Bronchial epithelial cell (primary cell): ENCODE data around the gene SLC34A1. TPM values are rescaled to one million over a fixed set of nuclear protein-coding genes. Genes with fewer than 3 reads are reported as not detected.
"Not testable (repeated sequence)": the region's sequence is repeated elsewhere in the genome, so short reads cannot be mapped to it uniquely, and the experiment has no call there.

Experiments used
- DNase-seq: peaks from one replicate; pipeline ENCODE4 v3.0.0-alpha.2; 2010; ENCODE audit warnings: low read depth
- FAIRE-seq: peaks from 2 replicates; lab custom pipeline; 2011; peaks lifted over from hg19 to GRCh38; lab: Jason Lieb, UNC
- H3K27me3 ChIP-seq: 2 replicates; pipeline ENCODE4 v1.5.1; 2011; ENCODE audit warnings: low read length; ENCODE audit not compliant: control insufficient read depth, insufficient read depth
- H3K36me3 ChIP-seq: 2 replicates; pipeline ENCODE4 v1.5.1; 2011; ENCODE audit warnings: low read length; ENCODE audit not compliant: control insufficient read depth, insufficient read depth
- H3K4me3 ChIP-seq: 2 replicates; pipeline ENCODE4 v1.5.1; 2011; ENCODE audit warnings: mild to moderate bottlenecking, low read depth, low read length, control low read depth
- CTCF ChIP-seq: IDR thresholded peaks from 2 replicates; pipeline ENCODE4 v1.5.1; 2011; ENCODE audit warnings: mild to moderate bottlenecking, moderate library complexity, low read length, control low read depth, inconsistent platforms; ENCODE audit not compliant: insufficient read depth, severe bottlenecking
- total RNA-seq: library from RNA; depleted of rRNA; stranded (reverse); fragments of >200 nt; gene quantifications from 2 replicates; pipeline ENCODE4 v1.2.1, GENCODE V29; 2014

Gene SLC34A1
- total RNA-seq, 1 donor from 2014 or later, result not detected

- Histone ChIP-seq H3K4me3 (no peak overlapping the region), H3K27me3 (no peaks in the 10 kb centered on the region), H3K36me3 (peaks cover 37% of the 10 kb centered on the region)
- FAIRE-seq, result no peak
- DNase-seq, result no peak
- no peak for TF ChIP-seq CTCF
Observed at GRCh38 chr5:177338251-177339106, 45.8 kb upstream of the SLC34A1 start.

- H3K27me3 ChIP-seq, result no peaks in the 10 kb centered on the region
- H3K4me3 ChIP-seq, result no peak overlapping the region
- FAIRE-seq, result no peak
- DNase-seq, result no peak
- no peak for TF ChIP-seq CTCF
- peaks cover 31% of the 10 kb centered on the region for H3K36me3 ChIP-seq
Observed at GRCh38 chr5:177339107-177339638, 45.1 kb upstream of the SLC34A1 start.

GRCh38 chr5:177343000-177343399 lies 41.2 kb upstream of the SLC34A1 start:
- H3K4me3 ChIP-seq, result not testable (repeated sequence)

GRCh38 chr5:177343777-177344176 lies 40.5 kb upstream of the SLC34A1 start:
- no peak for TF ChIP-seq CTCF
- Histone ChIP-seq H3K36me3 (peaks cover 13% of the 10 kb centered on the region), H3K27me3 (no peaks in the 10 kb centered on the region), H3K4me3 (no peak overlapping the region)
- no peak for FAIRE-seq
- no peak for DNase-seq

More at GRCh38 chr5:177343000-177343399, 41.2 kb upstream of the SLC34A1 start:
- not testable (repeated sequence) for H3K27me3 ChIP-seq, DNase-seq, FAIRE-seq
- peaks cover 15% of the 10 kb centered on the region for H3K36me3 ChIP-seq

- FAIRE-seq, result no peak
- no peak for TF ChIP-seq CTCF
- no peak for DNase-seq
- Histone ChIP-seq H3K4me3 (no peak overlapping the region), H3K27me3 (no peaks in the 10 kb centered on the region), H3K36me3 (peaks cover 10% of the 10 kb centered on the region)
Observed at GRCh38 chr5:177344891-177345290, 39.3 kb upstream of the SLC34A1 start.

GRCh38 chr5:177346820-177347219 lies 37.4 kb upstream of the SLC34A1 start:
- FAIRE-seq (no peak), DNase-seq (no peak)
- no peak for TF ChIP-seq CTCF
- Histone ChIP-seq H3K27me3 (no peaks in the 10 kb centered on the region), H3K36me3 (peaks cover 10% of the 10 kb centered on the region), H3K4me3 (no peak overlapping the region)
